ENCODE measurements around the gene KCNQ5.

The KCNQ5 gene

GRCh38 chr6:72811971-72812421 lies 190.1 kb downstream of the KCNQ5 start:
- no peak for DNase-seq

GRCh38 chr6:72813807-72814596 lies 192.1 kb downstream of the KCNQ5 start:
- DNase-seq, result no peak

DNA sequence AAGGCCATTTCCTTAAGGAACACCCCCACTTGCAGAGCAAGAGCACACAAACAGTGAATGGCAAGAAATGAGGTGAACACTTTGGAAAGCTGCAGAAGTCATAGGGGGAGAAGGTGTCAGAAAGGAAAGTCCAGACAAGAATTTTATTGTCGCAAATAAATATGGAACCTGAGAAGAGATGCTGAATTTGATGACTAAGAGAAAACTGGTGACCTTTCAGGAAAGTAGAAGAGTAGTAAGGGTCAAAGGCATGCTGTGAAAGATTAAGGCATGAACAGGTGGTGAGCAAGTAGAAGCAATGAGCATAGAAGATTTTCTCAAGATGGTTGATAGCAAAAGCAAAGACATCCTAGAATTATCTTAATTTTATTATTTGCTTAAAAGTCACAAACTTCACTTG lies 194.2 kb downstream of the KCNQ5 start:
- no peak for DNase-seq

- DNase-seq, result no peak
Observed at GRCh38 chr6:72817208-72817607, 195.3 kb downstream of the KCNQ5 start.

GRCh38 chr6:72819609-72820008 lies 197.7 kb downstream of the KCNQ5 start:
- no peak for DNase-seq

- DNase-seq, result no peak
Observed at GRCh38 chr6:72820153-72820552, 198.3 kb downstream of the KCNQ5 start.

- DNase-seq, result no peak
Observed at GRCh38 chr6:72820906-72821305, 199.0 kb downstream of the KCNQ5 start.

DNA sequence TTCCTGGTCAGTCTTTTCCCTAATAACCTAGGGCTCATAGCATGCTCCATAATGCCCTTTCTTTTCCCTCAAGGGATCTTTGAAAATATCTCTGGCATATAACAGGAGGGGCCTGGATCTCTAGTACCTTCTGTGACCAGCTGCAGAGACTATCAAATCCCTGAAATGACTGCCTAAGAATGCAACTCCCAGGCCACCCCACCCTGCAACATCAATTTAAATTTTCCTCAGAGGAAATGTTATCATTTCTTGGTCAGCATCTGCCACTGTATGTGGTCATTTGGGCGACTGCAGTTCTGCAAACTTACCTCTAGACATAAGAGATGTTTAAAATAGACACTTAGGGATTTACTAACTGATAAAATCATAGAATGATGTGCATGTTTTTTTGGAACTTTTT lies 200.2 kb downstream of the KCNQ5 start:
- DNase-seq, result no peak

DNA sequence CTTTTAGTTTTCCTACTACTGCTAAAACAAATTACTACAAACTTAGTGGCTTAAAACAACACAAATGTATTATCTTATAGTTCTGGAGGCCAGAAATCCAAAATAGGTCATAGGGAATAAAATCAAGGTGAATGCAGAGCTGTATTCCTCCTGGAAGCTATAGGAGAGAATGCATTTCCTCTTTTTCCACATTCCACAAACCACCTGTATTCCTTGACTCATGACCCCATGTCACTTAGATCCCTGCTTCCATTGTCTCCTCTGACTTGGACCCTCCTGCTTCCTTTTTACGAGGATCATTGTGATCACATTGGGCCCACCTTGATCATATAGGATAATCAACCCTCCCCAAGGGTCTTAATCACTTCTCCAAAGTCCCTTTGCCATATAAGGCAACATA lies 200.8 kb downstream of the KCNQ5 start:
- DNase-seq, result no peak

GRCh38 chr6:72824833-72825232 lies 203.0 kb downstream of the KCNQ5 start:
- DNase-seq, result no peak

- no peak for DNase-seq
Observed at GRCh38 chr6:72825315-72825911, 203.5 kb downstream of the KCNQ5 start.

DNA sequence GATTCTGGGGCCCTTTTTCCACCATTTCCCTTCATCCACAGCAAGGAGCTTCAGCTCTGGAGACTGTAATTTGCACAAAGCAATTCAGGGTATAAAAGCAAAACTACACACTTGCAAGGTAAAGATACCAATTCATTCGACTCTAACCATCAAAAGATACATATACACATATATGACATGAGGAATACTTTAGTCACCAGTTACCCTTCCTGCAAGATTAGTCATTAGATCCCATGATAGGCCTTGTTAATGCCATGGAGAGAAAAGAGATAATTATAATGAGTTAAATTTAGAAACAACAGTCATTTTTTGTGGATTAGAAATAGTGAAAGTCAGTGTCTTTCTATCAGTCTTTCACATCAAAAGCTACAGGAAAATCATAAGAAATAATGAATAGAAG lies 204.2 kb downstream of the KCNQ5 start:
- no peak for DNase-seq

- no peak for DNase-seq
Observed at GRCh38 chr6:72826744-72827438, 205.0 kb downstream of the KCNQ5 start.

DNA sequence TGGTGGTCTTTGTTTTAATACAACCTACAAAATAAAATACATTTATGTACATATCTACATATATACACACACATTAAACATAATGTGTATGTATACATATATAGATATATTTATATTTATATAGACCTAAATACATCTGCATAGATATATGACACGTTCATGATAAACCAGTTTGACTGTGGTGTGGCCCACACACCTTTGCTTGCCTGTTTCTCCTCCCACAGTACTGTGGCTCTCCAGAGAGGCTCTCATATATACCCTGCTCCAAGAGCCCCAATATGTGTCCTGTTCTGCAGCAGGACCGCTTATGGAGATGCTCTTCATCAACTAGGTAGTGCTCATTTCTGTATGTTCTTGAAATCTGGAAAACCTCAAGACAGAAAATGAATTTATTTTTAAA lies 207.0 kb downstream of the KCNQ5 start:
- no peak for DNase-seq

- no peak for DNase-seq
Observed at GRCh38 chr6:72832271-72832670, 210.4 kb downstream of the KCNQ5 start.

- DNase-seq, result no peak
Observed at GRCh38 chr6:72835749-72836148, 213.9 kb downstream of the KCNQ5 start.

- DNase-seq, result no peak
Observed at GRCh38 chr6:72836971-72837370, 215.1 kb downstream of the KCNQ5 start.

- no peak for DNase-seq
Observed at GRCh38 chr6:72841195-72841594, 219.3 kb downstream of the KCNQ5 start.

DNA sequence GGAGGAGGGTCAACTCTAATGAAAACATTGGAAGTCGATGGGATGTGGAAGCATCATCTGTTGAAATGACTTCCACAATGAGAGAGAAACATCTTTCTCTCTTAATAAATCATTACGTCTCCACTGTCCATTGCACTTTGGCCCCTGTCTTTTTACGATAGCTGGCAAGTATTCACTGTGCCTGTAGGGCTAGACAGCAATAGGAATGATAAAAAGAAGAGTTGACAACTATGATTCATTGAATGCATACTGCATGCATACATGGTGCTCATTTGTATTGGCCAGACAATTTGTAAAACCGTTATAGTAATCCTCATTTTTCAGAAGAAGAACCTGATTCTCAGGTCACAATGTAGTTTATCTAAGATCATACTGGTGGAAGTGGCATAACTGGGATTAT lies 220.3 kb downstream of the KCNQ5 start:
- DNase-seq, result no peak

DNA sequence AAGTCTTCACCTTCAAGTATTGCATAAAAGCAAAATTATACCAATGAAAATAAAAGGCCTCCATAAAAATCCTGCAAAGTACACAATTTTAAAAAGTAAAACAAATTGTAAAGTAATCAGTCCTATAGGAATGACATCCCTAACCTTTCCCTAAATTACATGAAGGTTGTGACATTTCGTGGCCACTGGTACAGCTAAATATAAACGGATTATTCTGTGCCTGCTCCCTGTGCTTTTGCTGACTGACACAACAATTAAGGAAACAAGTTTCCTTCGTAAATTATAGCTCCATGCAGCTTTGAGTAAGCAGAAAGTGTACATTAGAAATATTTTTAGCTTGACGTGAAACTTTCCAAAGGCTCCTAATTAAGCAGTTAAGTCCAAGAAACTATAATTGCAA lies 222.8 kb downstream of the KCNQ5 start:
- no peak for DNase-seq

DNA sequence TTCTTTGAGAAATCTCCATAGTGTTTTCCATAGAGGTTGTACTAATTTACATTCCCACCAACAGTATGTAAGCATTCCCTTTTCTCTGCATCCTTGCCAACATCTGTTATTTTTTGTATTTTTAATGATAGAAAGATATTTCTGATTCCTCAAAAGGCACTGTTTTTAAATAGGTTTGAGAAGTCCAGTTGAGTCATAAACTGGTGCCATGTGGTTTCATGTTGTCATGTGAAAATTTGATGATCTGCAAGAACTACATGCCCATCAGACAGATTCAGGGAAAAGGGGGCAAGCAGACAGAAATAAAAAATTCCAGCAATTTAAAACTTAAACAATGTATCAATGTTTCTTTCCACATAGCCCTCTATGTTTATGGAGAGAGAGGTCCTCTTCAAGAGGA lies 227.5 kb downstream of the KCNQ5 start:
- no peak for DNase-seq

GRCh38 chr6:72850040-72850439 lies 228.2 kb downstream of the KCNQ5 start:
- no peak for DNase-seq

DNA sequence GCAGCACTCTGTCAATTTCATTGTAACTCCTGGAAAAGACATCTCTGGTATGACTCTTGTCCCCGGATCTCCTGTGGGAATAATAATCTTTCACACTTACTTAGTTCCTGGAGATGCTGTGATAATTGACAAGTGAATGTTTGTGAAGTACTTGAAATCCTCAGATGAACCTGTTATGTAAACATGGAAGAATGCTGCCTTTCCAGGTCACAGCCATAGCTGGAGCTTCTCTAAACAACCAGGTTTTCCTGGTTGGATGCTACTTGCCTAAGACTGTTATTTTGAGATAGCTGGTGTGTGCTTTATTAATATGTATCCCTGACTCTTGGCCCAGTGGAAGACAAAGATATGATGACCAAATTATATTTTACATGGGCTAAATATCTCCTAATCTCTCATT lies 228.6 kb downstream of the KCNQ5 start:
- DNase-seq, result no peak

- DNase-seq, result no peak
Observed at GRCh38 chr6:72855471-72855870, 233.6 kb downstream of the KCNQ5 start.
